Activated CD4-positive, alpha-beta T cell treated with anti-CD3 and anti-CD28 coated beads, Interleukin-2, amount 50 U/mL, for 16 hours (primary cell): Measurements from ENCODE around the gene PSEN1.
A peak's percentile ranks its signal among the peaks of the same experiment; 100 is the strongest.

Experiments
- DNase-seq: peaks from one replicate; pipeline ENCODE4 v3.0.0-alpha.2; 2020

The PSEN1 gene

GRCh38 chr14:73136387-73137225 is at the start of gene PSEN1:
PSEN1 (plus strand) TSS chr14:73136507; CDS start chr14:73148020, 11,513 bp downstream.
- DNase-seq: peak; percentile 97

GRCh38 chr14:73091044-73091443 is 45.3 kb upstream of the PSEN1 start:
- DNase-seq: no peak

- DNase-seq: no peak
These were observed 38.9 kb upstream of the PSEN1 start for GRCh38 chr14:73097421-73097820.

GRCh38 chr14:73100334-73100733 is 36.0 kb upstream of the PSEN1 start:
- no peak for DNase-seq

GRCh38 chr14:73102806-73103497 is 33.4 kb upstream of the PSEN1 start:
- DNase-seq: no peak

- no peak for DNase-seq
These were observed 31.3 kb upstream of the PSEN1 start for GRCh38 chr14:73105050-73105449.

GRCh38 chr14:73105727-73106126 is 30.6 kb upstream of the PSEN1 start:
- no peak for DNase-seq

- no peak for DNase-seq
These were observed 20.1 kb upstream of the PSEN1 start for GRCh38 chr14:73116079-73116665.

- no peak for DNase-seq
These were observed 12.0 kb upstream of the PSEN1 start for GRCh38 chr14:73124180-73124894.

- DNase-seq: no peak
These were observed 11.1 kb upstream of the PSEN1 start for GRCh38 chr14:73125169-73125588.

GRCh38 chr14:73125746-73126145 is 10.6 kb upstream of the PSEN1 start:
- DNase-seq: no peak

- DNase-seq: no peak
These were observed 2.5 kb upstream of the PSEN1 start for GRCh38 chr14:73133795-73134194.

GRCh38 chr14:73136085-73136386 is 271 bp upstream of the PSEN1 start:
- DNase-seq: no peak

- no peak for DNase-seq
These were observed 4.6 kb downstream of the PSEN1 start for GRCh38 chr14:73140811-73141323.

GRCh38 chr14:73142216-73142615 is 5.9 kb downstream of the PSEN1 start:
- DNase-seq: no peak

- no peak for DNase-seq
These were observed 6.7 kb downstream of the PSEN1 start for GRCh38 chr14:73143003-73143402.

GRCh38 chr14:73143617-73144016 is 7.3 kb downstream of the PSEN1 start:
- DNase-seq: no peak

- no peak for DNase-seq
These were observed 9.1 kb downstream of the PSEN1 start for GRCh38 chr14:73145371-73145770.

- no peak for DNase-seq
These were observed 9.8 kb downstream of the PSEN1 start for GRCh38 chr14:73146111-73146510.

- DNase-seq: no peak
These were observed 13.4 kb downstream of the PSEN1 start for GRCh38 chr14:73149753-73150152.

GRCh38 chr14:73153272-73153671 is 17.0 kb downstream of the PSEN1 start:
- DNase-seq: no peak

GRCh38 chr14:73162251-73162650 is 25.9 kb downstream of the PSEN1 start:
- DNase-seq: no peak

- DNase-seq: no peak
These were observed 30.1 kb downstream of the PSEN1 start for GRCh38 chr14:73166399-73166798.
